K562 (cell line): ENCODE results near the gene ZNF738. TPM values are rescaled to one million over a fixed set of nuclear protein-coding genes. Genes with fewer than 3 reads are reported as not detected.
A peak's percentile ranks its signal among the peaks of the same experiment; 100 is the strongest.

Source experiments
- BRCA1 ChIP-seq, 2 experiments: fragments of 450-650 bp in 1 of 2; sonication (generic) in 1 of 2; formaldehyde crosslinking in 1 of 2; IDR thresholded peaks; 2 replicates each; pipeline versions ENCODE4 v1.5.0 to v1.6.1; 2017 to 2020; ENCODE audit warnings: mild to moderate bottlenecking in 1 of 2, missing genetic modification reagents in 1 of 2
- SMAD4 ChIP-seq: fragments of 250-450 bp; sonication (Bioruptor Pico); conservative IDR thresholded peaks from 2 replicates; pipeline ENCODE4 v1.8.0; 2021; ENCODE audit warnings: inconsistent platforms, mild to moderate bottlenecking, moderate library complexity
- TBP ChIP-seq: optimal IDR thresholded peaks from 2 replicates; pipeline ENCODE3; 2011; ENCODE audit warnings: low read depth, low read length, improper control_type of control experiment
- polyA plus RNA-seq, 8 experiments: library from polyadenylated mRNA; depleted of rRNA in 4 of 8; stranded (reverse) in 5 of 8; unstranded in 3 of 8; fragments of >200 nt; fragmentation: Nextera tagmentation in 2 of 8; fragmentation: Illumina TruSeq in 1 of 8; extraction: Ambion mirVana in 2 of 8; extraction: Trizol in 1 of 8; gene quantifications; 2 replicates each; pipeline versions ENCODE4 v1.2.1 to v1.2.3, GENCODE V29; 2011 to 2014; ENCODE audit warnings: inconsistent platforms in 1 of 8, missing spikeins in 1 of 8
- total RNA-seq, 7 experiments: library from RNA; depleted of rRNA in 6 of 7; stranded (reverse); fragments of >200 nt in 6 of 7; fragmentation: Illumina TruSeq in 2 of 7; extraction: Trizol in 2 of 7; gene quantifications; 2 replicates each; pipeline versions ENCODE4 v1.2.1 to v1.2.3, GENCODE V29; 2011 to 2021; ENCODE audit warnings: low replicate concordance in 1 of 7
- TF ChIP-seq, protein P1 (sequence below): sonication (generic); formaldehyde crosslinking; IDR thresholded peaks from 2 replicates; pipeline ENCODE4 v1.8.1; 2022; ENCODE audit warnings: missing genetic modification reagents
- TF ChIP-seq, protein P2 (sequence below), 3 experiments: IDR thresholded peaks in 2 of 3; conservative IDR thresholded peaks in 1 of 3; 2 replicates each; pipeline ENCODE4 v1.5.1; 2011 to 2012; ENCODE audit warnings: low read length in 3 of 3, mild to moderate bottlenecking in 3 of 3, control low read depth in 2 of 3, improper control_type of control experiment in 1 of 3, inconsistent platforms in 1 of 3, low read depth in 1 of 3, mixed read lengths in 1 of 3, moderate library complexity in 1 of 3; ENCODE audit not compliant: insufficient read depth in 2 of 3
- TF ChIP-seq, protein P3 (sequence below), 2 experiments: fragments of 450-650 bp; IDR thresholded peaks; 2 replicates each; pipeline ENCODE4 v1.6.1; 2016; ENCODE audit warnings: mild to moderate bottlenecking in 2 of 2, borderline replicate concordance in 1 of 2, low read depth in 1 of 2, moderate library complexity in 1 of 2
- TF ChIP-seq, protein P4 (sequence below), 2 experiments: IDR thresholded peaks; 2 replicates each; pipeline ENCODE4 v1.6.1; 2011; ENCODE audit warnings: borderline replicate concordance in 1 of 2, control low read depth in 1 of 2, low read depth in 1 of 2, low read length in 1 of 2, mild to moderate bottlenecking in 1 of 2, mixed read lengths in 1 of 2, moderate library complexity in 1 of 2; ENCODE audit not compliant: insufficient read depth in 1 of 2, insufficient read length in 1 of 2, poor library complexity in 1 of 2, severe bottlenecking in 1 of 2; ENCODE audit errors: extremely low read depth in 1 of 2
- TF ChIP-seq, protein P5 (sequence below): conservative IDR thresholded peaks from 2 replicates; pipeline ENCODE4 v1.6.1; 2011; ENCODE audit warnings: low read depth, mild to moderate bottlenecking, low read length; ENCODE audit not compliant: control insufficient read depth
- TF ChIP-seq, protein P6 (sequence below): fragments of 250-450 bp; sonication (Bioruptor Pico); IDR thresholded peaks from 2 replicates; pipeline ENCODE4 v1.8.0; 2021; ENCODE audit warnings: borderline replicate concordance, mild to moderate bottlenecking, moderate library complexity; ENCODE audit not compliant: poor library complexity, severe bottlenecking

Gene ZNF738
- total and polyA plus RNA-seq, 9 of the 15 experiments (the other 6 are each of a cell fraction or from before 2014, with no cell fraction given): 5.6 to 15.0 (median 8.6) TPM

DNA sequence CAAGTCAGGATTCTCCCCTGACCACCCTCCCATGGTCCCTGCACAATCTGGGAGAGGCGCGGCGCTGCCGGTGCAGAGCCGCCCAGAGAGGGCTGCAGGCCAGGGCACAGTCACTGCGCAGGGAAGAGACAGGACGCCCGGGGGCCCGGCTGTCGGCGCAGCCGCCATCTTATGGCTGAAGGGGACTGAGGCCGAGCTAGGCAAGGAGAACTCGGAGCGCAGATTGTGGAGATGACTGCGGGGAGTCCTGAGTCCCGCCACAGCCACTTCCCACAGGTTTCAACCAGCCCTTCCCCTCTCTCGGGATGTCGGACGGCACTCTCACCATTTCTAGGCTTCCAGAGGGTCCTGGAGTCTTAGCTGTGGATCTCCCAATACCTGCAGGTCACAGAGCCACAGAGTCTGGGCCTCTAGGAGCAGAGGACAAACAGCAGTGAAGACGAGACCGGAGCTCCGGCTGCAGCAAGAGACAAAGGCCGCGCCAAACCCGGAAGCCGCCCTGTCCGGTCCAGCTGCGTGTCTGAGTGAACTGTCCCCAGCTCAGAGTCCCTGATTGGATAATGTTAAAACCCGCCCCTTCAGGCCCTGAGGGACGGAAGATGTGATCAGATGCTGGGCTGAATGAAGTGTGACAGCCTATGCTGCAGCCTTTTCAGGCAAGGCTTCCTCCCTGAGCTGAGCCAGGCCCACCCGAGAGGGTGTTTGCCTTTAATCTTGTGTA is 29.8 kb upstream of the ZNF738 start, which contains the start of gene ZNF708 (continued):
- TF ChIP-seq, protein P1, sequence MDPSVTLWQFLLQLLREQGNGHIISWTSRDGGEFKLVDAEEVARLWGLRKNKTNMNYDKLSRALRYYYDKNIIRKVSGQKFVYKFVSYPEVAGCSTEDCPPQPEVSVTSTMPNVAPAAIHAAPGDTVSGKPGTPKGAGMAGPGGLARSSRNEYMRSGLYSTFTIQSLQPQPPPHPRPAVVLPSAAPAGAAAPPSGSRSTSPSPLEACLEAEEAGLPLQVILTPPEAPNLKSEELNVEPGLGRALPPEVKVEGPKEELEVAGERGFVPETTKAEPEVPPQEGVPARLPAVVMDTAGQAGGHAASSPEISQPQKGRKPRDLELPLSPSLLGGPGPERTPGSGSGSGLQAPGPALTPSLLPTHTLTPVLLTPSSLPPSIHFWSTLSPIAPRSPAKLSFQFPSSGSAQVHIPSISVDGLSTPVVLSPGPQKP (CRISPR knock-in tag): no peak
- TF ChIP-seq, protein P2, sequence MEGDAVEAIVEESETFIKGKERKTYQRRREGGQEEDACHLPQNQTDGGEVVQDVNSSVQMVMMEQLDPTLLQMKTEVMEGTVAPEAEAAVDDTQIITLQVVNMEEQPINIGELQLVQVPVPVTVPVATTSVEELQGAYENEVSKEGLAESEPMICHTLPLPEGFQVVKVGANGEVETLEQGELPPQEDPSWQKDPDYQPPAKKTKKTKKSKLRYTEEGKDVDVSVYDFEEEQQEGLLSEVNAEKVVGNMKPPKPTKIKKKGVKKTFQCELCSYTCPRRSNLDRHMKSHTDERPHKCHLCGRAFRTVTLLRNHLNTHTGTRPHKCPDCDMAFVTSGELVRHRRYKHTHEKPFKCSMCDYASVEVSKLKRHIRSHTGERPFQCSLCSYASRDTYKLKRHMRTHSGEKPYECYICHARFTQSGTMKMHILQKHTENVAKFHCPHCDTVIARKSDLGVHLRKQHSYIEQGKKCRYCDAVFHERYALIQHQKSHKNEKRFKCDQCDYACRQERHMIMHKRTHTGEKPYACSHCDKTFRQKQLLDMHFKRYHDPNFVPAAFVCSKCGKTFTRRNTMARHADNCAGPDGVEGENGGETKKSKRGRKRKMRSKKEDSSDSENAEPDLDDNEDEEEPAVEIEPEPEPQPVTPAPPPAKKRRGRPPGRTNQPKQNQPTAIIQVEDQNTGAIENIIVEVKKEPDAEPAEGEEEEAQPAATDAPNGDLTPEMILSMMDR (IDR thresholded peaks at IDR 0.05 in 2 of 3, conservative IDR thresholded peaks at IDR 0.05 in 1 of 3; ENCODE audit: insufficient read depth in 2 of 3, low read depth in 1 of 3, low read length in 3 of 3): no peak
- TF ChIP-seq, protein P3, sequence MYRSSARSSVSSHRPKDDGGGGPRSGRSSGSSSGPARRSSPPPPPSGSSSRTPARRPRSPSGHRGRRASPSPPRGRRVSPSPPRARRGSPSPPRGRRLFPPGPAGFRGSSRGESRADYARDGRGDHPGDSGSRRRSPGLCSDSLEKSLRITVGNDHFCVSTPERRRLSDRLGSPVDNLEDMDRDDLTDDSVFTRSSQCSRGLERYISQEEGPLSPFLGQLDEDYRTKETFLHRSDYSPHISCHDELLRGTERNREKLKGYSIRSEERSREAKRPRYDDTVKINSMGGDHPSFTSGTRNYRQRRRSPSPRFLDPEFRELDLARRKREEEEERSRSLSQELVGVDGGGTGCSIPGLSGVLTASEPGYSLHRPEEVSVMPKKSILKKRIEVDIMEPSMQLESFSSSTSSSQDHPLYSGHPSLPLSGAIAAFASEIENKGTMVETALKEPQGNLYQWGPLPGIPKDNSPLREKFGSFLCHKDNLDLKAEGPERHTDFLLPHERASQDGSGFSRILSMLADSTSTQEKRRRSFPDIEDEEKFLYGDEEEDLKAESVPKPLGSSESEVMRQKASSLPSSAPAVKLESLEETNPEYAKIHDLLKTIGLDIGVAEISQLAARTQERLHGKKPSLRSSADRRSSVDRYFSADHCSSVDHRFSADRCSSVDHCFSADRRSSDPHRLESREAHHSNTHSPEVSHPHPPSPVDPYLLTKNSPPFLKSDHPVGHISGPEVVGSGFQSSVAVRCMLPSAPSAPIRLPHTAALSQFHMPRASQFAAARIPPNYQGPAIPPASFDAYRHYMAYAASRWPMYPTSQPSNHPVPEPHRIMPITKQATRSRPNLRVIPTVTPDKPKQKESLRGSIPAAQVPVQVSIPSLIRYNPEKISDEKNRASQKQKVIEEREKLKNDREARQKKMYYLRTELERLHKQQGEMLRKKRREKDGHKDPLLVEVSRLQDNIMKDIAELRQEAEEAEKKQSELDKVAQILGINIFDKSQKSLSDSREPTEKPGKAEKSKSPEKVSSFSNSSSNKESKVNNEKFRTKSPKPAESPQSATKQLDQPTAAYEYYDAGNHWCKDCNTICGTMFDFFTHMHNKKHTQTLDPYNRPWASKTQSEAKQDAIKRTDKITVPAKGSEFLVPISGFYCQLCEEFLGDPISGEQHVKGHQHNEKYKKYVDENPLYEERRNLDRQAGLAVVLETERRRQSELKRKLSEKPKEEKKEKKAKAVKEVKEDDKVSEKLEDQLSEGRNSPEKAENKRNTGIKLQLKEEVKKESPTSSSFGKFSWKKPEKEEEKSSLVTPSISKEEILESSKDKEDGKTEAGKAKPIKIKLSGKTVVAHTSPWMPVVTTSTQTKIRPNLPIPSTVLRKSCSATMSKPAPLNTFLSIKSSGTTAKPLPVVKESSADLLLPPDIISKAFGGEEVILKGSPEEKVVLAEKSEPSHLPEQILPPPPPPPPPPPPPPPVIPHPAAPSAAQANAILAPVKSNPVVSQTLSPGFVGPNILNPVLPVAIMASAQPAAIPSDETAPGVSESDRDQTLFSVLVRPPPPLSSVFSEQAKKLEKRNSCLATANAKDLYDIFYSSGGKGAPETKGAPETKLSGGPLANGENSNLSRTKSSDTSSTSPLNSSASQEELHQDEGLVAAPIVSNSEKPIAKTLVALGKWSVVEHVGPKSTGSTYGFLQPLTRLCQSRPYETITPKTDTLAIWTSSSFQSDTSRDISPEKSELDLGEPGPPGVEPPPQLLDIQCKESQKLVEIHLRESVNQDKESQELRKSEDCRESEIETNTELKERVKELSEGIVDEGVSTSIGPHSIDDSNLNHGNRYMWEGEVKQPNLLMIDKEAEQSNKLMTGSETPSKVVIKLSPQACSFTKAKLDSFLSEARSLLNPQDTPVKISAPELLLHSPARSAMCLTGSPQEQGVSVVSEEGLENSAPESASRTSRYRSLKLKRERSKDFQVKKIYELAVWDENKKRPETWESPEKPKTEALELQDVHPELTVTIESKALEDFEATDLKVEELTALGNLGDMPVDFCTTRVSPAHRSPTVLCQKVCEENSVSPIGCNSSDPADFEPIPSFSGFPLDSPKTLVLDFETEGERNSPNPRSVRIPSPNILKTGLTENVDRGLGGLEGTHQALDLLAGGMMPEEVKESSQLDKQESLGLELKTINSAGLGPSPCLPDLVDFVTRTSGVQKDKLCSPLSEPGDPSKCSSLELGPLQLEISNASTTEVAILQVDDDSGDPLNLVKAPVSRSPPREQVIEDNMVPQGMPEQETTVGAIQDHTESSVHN (IDR thresholded peaks at IDR 0.05; ENCODE audit: borderline replicate concordance in 1 of 2, low read depth in 1 of 2): no peak
- TF ChIP-seq, protein P4, sequence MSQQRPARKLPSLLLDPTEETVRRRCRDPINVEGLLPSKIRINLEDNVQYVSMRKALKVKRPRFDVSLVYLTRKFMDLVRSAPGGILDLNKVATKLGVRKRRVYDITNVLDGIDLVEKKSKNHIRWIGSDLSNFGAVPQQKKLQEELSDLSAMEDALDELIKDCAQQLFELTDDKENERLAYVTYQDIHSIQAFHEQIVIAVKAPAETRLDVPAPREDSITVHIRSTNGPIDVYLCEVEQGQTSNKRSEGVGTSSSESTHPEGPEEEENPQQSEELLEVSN (IDR thresholded peaks at IDR 0.05; ENCODE audit: borderline replicate concordance in 1 of 2, extremely low read depth in 1 of 2, insufficient read depth in 1 of 2, insufficient read length in 1 of 2, low read depth in 1 of 2, low read length in 1 of 2, poor library complexity in 1 of 2, severe bottlenecking in 1 of 2): peak in 1 of 2 experiments; percentile 11
- TF ChIP-seq, protein P5, sequence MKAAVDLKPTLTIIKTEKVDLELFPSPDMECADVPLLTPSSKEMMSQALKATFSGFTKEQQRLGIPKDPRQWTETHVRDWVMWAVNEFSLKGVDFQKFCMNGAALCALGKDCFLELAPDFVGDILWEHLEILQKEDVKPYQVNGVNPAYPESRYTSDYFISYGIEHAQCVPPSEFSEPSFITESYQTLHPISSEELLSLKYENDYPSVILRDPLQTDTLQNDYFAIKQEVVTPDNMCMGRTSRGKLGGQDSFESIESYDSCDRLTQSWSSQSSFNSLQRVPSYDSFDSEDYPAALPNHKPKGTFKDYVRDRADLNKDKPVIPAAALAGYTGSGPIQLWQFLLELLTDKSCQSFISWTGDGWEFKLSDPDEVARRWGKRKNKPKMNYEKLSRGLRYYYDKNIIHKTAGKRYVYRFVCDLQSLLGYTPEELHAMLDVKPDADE: 0 out of 2 replicates have a peak, but pooled peaks have one; percentile 43
- 0 out of 2 replicates have a peak, but pooled peaks have one; percentile 27 for TF ChIP-seq SMAD4 (CRISPR knock-in tag)
- no peak for TF ChIP-seq BRCA1 (IDR thresholded peaks at IDR 0.05)
- no peak for TF ChIP-seq BRCA1 (CRISPR knock-in tag; IDR thresholded peaks at IDR 0.05)
- TF ChIP-seq, protein P6, sequence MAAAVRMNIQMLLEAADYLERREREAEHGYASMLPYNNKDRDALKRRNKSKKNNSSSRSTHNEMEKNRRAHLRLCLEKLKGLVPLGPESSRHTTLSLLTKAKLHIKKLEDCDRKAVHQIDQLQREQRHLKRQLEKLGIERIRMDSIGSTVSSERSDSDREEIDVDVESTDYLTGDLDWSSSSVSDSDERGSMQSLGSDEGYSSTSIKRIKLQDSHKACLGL: no peak
- TF ChIP-seq TBP: peak; percentile 44
